ENCODE results near the gene PLD5. TPM values are rescaled to one million over a fixed set of nuclear protein-coding genes. Genes with fewer than 3 reads are reported as not detected.

PLD5 gene
- total and polyA plus RNA-seq, 9 donors = 0.35 to 6.2 (median 1.1) TPM

DNA sequence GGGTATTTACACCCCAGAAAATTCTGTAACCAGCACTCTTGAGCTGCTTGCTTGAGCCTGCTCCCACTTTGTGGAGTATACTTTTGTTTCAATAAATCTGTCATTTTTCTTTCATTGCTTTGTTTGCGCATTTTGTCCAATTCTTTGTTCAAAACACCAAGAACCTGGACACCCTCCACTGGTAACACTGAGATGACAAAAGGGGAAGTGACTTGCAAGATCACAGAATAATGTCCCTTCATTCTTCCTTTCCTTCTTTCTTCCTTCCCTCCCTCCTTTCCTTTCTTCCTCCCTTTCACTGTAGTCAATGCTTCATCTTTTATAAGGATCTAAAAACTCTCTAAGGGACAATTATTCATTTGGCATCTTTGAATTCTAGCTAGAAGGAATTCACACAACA is 391.1 kb downstream of the PLD5 start:
- no peaks in the 10 kb centered on the region for H3K4me1 ChIP-seq (ENCODE audit: insufficient read depth)
- H3K9me3 ChIP-seq = no peaks in the 10 kb centered on the region
- intact Hi-C loops (cut with DNase I) = no loop called here
- no peak for DNase-seq
- no peak overlapping the region for H3K27ac ChIP-seq
- no peak overlapping the region for H3K4me3 ChIP-seq
- 98 to 100% (median 100%) methylated on average over 1 of the region's 1 CpG for WGBS, 3 donors
- no peaks in the 10 kb centered on the region for H3K36me3 ChIP-seq
- TF ChIP-seq, protein P1, sequence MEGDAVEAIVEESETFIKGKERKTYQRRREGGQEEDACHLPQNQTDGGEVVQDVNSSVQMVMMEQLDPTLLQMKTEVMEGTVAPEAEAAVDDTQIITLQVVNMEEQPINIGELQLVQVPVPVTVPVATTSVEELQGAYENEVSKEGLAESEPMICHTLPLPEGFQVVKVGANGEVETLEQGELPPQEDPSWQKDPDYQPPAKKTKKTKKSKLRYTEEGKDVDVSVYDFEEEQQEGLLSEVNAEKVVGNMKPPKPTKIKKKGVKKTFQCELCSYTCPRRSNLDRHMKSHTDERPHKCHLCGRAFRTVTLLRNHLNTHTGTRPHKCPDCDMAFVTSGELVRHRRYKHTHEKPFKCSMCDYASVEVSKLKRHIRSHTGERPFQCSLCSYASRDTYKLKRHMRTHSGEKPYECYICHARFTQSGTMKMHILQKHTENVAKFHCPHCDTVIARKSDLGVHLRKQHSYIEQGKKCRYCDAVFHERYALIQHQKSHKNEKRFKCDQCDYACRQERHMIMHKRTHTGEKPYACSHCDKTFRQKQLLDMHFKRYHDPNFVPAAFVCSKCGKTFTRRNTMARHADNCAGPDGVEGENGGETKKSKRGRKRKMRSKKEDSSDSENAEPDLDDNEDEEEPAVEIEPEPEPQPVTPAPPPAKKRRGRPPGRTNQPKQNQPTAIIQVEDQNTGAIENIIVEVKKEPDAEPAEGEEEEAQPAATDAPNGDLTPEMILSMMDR (IDR thresholded peaks at IDR 0.05) = no peak
- TF ChIP-seq POLR2A (IDR thresholded peaks at IDR 0.05) = no peak
- no peaks in the 10 kb centered on the region for H3K27me3 ChIP-seq

- intact Hi-C loops (cut with DNase I) = no loop called here
- 66 to 70% (median 70%) methylated on average over 9 of the region's 9 CpGs for WGBS, 3 donors
- H3K9me3 ChIP-seq = no peaks in the 10 kb centered on the region
These were observed 392.2 kb downstream of the PLD5 start for GRCh38 chr1:242132121-242132817.

DNA sequence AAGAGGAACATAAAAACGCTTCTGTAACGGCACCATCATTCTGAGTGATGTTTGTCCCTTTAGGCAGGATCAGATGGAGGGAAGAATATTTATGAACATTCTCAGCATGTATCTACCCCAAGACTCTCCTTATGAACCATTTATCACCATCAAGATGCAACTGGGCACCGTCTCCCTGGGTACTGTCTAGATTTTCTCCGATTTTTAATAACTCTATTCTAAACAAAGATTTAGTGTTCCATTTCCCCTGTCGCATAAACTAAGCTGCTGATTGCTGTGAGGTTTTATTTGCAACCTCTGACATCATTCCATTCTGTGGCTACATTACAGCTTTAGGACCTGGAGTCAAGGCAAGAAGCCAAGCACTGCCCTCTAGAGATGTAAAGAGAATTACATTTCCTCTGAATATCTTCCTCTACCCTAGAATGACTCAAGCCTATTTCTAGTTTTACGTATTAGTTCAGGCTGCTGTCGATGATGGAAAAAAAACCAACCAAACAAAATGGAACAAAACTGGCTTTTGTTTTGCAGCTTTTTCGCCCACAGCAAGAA is 395.5 kb downstream of the PLD5 start:
- no peaks in the 10 kb centered on the region for H3K4me1 ChIP-seq (ENCODE audit: insufficient read depth)
- H3K27me3 ChIP-seq = no peaks in the 10 kb centered on the region
- intact Hi-C loops (cut with DNase I) = no loop called here
- 66 to 70% (median 69%) methylated on average over 8 of the region's 8 CpGs for WGBS, 3 donors
- no peak overlapping the region for H3K27ac ChIP-seq
- TF ChIP-seq EP300 (IDR thresholded peaks at IDR 0.05) (no peak), POLR2A (IDR thresholded peaks at IDR 0.05) (no peak)
- TF ChIP-seq, protein P1 (IDR thresholded peaks at IDR 0.05) = no peak
- H3K9me3 ChIP-seq = no peaks in the 10 kb centered on the region
- H3K36me3 ChIP-seq = no peaks in the 10 kb centered on the region
- H3K4me3 ChIP-seq = no peak overlapping the region
- no peak for DNase-seq

More at GRCh38 chr1:242132121-242132817, 392.2 kb downstream of the PLD5 start:
- no peaks in the 10 kb centered on the region for H3K4me1 ChIP-seq (ENCODE audit: insufficient read depth)
- no peaks in the 10 kb centered on the region for H3K27me3 ChIP-seq
- no peak overlapping the region for H3K27ac ChIP-seq
- H3K4me3 ChIP-seq = no peak overlapping the region
- no peaks in the 10 kb centered on the region for H3K36me3 ChIP-seq
- TF ChIP-seq POLR2A (IDR thresholded peaks at IDR 0.05) = no peak
- TF ChIP-seq EP300 (IDR thresholded peaks at IDR 0.05) = no peak
- TF ChIP-seq, protein P1 (IDR thresholded peaks at IDR 0.05) = no peak
- DNase-seq = no peak

- TF ChIP-seq EP300 (IDR thresholded peaks at IDR 0.05) = no peak
- TF ChIP-seq, protein P1 (IDR thresholded peaks at IDR 0.05) = no peak
- TF ChIP-seq POLR2A (IDR thresholded peaks at IDR 0.05) = no peak
- Histone ChIP-seq H3K4me1 (ENCODE audit: insufficient read depth) (no peaks in the 10 kb centered on the region), H3K27ac (no peak overlapping the region), H3K36me3 (no peaks in the 10 kb centered on the region), H3K9me3 (no peaks in the 10 kb centered on the region), H3K4me3 (no peak overlapping the region), H3K27me3 (no peaks in the 10 kb centered on the region)
- WGBS, 3 donors = 67 to 83% (median 68%) methylated on average over 2 of the region's 2 CpGs
- DNase-seq = no peak
- intact Hi-C loops (cut with DNase I) = no loop called here
These were observed 404.1 kb downstream of the PLD5 start for GRCh38 chr1:242120432-242120831.

Data from ovary (tissue), 9 donors.